Ovary (tissue), 9 donors: Measurements from ENCODE around the gene CRISPLD2. TPM values are rescaled to one million over a fixed set of nuclear protein-coding genes. Genes with fewer than 3 reads are reported as not detected.

Source experiments
- DNase-seq, 5 donors: peaks; one replicate each; pipeline ENCODE4 v3.0.0-alpha.2; 2019 to 2020
- H3K27ac ChIP-seq, 2 donors: fragments of 200-600 bp; one replicate each; pipeline versions ENCODE4 v1.5.1 to v1.8.0; 2019 to 2022
- H3K27me3 ChIP-seq: fragments of 200-600 bp; one replicate; pipeline ENCODE4 v1.8.0; 2022
- H3K36me3 ChIP-seq: fragments of 200-600 bp; sonication (generic); one replicate; pipeline ENCODE4 v1.5.1; 2019
- H3K4me1 ChIP-seq: one replicate; pipeline ENCODE4 v1.8.1; 2013; ENCODE audit warnings: mild to moderate bottlenecking, moderate library complexity; ENCODE audit not compliant: insufficient read depth
- H3K4me3 ChIP-seq: fragments of 200-600 bp; sonication (generic); one replicate; pipeline ENCODE4 v1.5.1; 2017
- H3K9me3 ChIP-seq, 2 donors: fragments of 200-600 bp in 1 of 2; sonication (generic) in 1 of 2; one replicate each; pipeline versions ENCODE4 v1.5.1 to v1.8.1; 2013 to 2019; ENCODE audit warnings: mild to moderate bottlenecking in 1 of 2, moderate library complexity in 1 of 2
- CTCF ChIP-seq, 3 donors: fragments of 450-650 bp in 2 of 3; fragments of 200-600 bp in 1 of 3; IDR thresholded peaks; one replicate each; pipeline versions ENCODE4 v1.5.1 to v1.8.0; 2016 to 2022; ENCODE audit warnings: antibody characterized with exemption in 3 of 3, mild to moderate bottlenecking in 1 of 3
- EP300 ChIP-seq: sonication (generic); formaldehyde crosslinking; IDR thresholded peaks from one replicate; pipeline ENCODE4 v1.6.1; 2017; ENCODE audit warnings: antibody characterized with exemption
- POLR2A ChIP-seq: fragments of 450-650 bp; IDR thresholded peaks from one replicate; pipeline ENCODE4 v1.6.1; 2017; ENCODE audit warnings: antibody characterized with exemption, mild to moderate bottlenecking, moderate library complexity
- WGBS, 3 donors: extraction: QIAGEN DNeasy Blood & Tissue Kit in 1 of 3; methylation state at CpG; one replicate each; pipeline versions ENCODE4 v1.1.5 to v1.1.7; 2013 to 2017; 5-methylcytosine and 5-hydroxymethylcytosine counted together
- intact Hi-C, 4 donors: fragments of 100-400 bp; cut with DNase I; formaldehyde crosslinking; loops; one replicate each; pipeline versions ENCODE4 v1.11.0 to v1.15.1; 2022 to 2023
- polyA plus RNA-seq, 2 donors: library from polyadenylated mRNA; stranded (reverse); fragments of 200-250 nt in 1 of 2; fragments of 350-450 nt in 1 of 2; fragmentation: Illumina TruSeq in 1 of 2; extraction: RNeasy Lipid Tissue Mini Kit (QIAGEN cat#74804) in 1 of 2; gene quantifications; one replicate each; pipeline ENCODE4 v1.2.3, GENCODE V29; 2013 to 2014
- total RNA-seq, 7 donors: library from RNA; depleted of rRNA in 2 of 7; stranded (reverse); fragments of >200 nt in 2 of 7; fragmentation: NEBNext Ultra II Directional in 3 of 7; extraction: Animal tissue kit (Norgen Biotek cat#: 25700) in 3 of 7; gene quantifications; one replicate each; pipeline versions ENCODE4 v1.1.0 to v1.2.4, GENCODE V29; 2016 to 2023
- donor health status: DM: no; HTN: no; CAD: no; lungs with moderate emphysema.
- donor health status: DM: no; HTN: no; CAD: no.
- donor health status: Bipolar disorder and iron deficiency.
- donor health status: DM: yes; HTN: yes; CAD: no.
- donor health status: DM: no; HTN: no; CAD: no.
- donor health status: DM: yes; HTN: yes; CAD: no.

CRISPLD2 gene
- total and polyA plus RNA-seq, 9 donors, result 53.2 to 333 (median 111) TPM

- no peak overlapping the region for H3K4me3 ChIP-seq
- intact Hi-C loops, result no loop called here
- no peaks in the 10 kb centered on the region for H3K27me3 ChIP-seq
- DNase-seq, result no peak
- no peaks in the 10 kb centered on the region for H3K9me3 ChIP-seq
- WGBS, 3 donors, result 82 to 91% (median 87%) methylated on average over 13 of the region's 13 CpGs
- H3K36me3 ChIP-seq, result no peaks in the 10 kb centered on the region
- H3K4me1 ChIP-seq, result no peaks in the 10 kb centered on the region
- no peak overlapping the region for H3K27ac ChIP-seq
- TF ChIP-seq EP300 (no peak), CTCF (IDR thresholded peaks at IDR 0.05) (no peak), POLR2A (no peak)
These were observed 57.3 kb downstream of the CRISPLD2 start for GRCh38 chr16:84876873-84877606.

GRCh38 chr16:84878770-84879169, 59.0 kb downstream of the CRISPLD2 start:
- TF ChIP-seq EP300 (no peak), CTCF (IDR thresholded peaks at IDR 0.05) (no peak), POLR2A (no peak)
- no peaks in the 10 kb centered on the region for H3K27me3 ChIP-seq
- no peak overlapping the region for H3K4me3 ChIP-seq
- H3K9me3 ChIP-seq, result no peaks in the 10 kb centered on the region
- H3K36me3 ChIP-seq, result no peaks in the 10 kb centered on the region
- 96 to 98% (median 98%) methylated on average over 5 of the region's 5 CpGs for WGBS, 3 donors
- intact Hi-C loops, result no loop called here
- H3K4me1 ChIP-seq, result no peaks in the 10 kb centered on the region
- H3K27ac ChIP-seq, result no peak overlapping the region
- no peak for DNase-seq

- TF ChIP-seq POLR2A (no peak), EP300 (no peak), CTCF (IDR thresholded peaks at IDR 0.05) (no peak)
- H3K36me3 ChIP-seq, result no peaks in the 10 kb centered on the region
- DNase-seq, result no peak
- H3K4me1 ChIP-seq, result no peaks in the 10 kb centered on the region
- WGBS, 3 donors, result 79 to 84% (median 82%) methylated on average over 11 of the region's 11 CpGs
- H3K4me3 ChIP-seq, result no peak overlapping the region
- H3K27me3 ChIP-seq, result no peaks in the 10 kb centered on the region
- H3K27ac ChIP-seq, result no peak overlapping the region
- intact Hi-C loops, result no loop called here
- no peaks in the 10 kb centered on the region for H3K9me3 ChIP-seq
These were observed 60.0 kb downstream of the CRISPLD2 start for GRCh38 chr16:84879569-84880487.

GRCh38 chr16:84881702-84882521, 62.1 kb downstream of the CRISPLD2 start:
- no peak for DNase-seq

More at GRCh38 chr16:84881702-84882521, 62.1 kb downstream of the CRISPLD2 start:
- H3K27ac ChIP-seq, result no peak overlapping the region
- H3K4me1 ChIP-seq, result no peaks in the 10 kb centered on the region
- H3K9me3 ChIP-seq, result no peaks in the 10 kb centered on the region
- intact Hi-C loops, result no loop called here
- WGBS, 3 donors, result 59 to 90% (median 78%) methylated on average over 8 of the region's 8 CpGs
- no peak for TF ChIP-seq POLR2A
- TF ChIP-seq EP300, result no peak
- H3K27me3 ChIP-seq, result no peaks in the 10 kb centered on the region
- H3K36me3 ChIP-seq, result no peaks in the 10 kb centered on the region
- no peak overlapping the region for H3K4me3 ChIP-seq
